ENCODE results near the gene CACNA1C.
A peak's percentile ranks its signal among the peaks of the same experiment; 100 is the strongest.

CACNA1C gene

DNA sequence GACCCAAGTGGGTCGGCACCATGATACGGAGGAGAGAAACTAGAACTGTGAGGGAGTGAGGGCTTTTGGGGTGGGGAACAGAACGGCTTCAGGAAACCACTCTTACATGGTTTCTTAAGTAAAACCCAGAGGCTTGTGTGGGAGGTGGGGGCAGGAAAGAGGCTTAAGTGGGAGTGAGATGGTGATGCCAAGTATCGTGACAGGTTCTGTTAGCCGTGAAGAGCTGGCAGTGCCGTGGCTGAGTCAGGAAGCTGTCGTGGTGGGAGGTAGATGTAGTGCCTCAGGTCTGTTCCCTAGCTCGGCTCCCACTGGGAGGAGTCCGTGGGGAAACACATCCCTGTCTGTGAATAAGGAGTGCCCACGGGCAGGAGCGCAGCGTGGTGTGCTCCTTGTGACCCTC, 556.2 kb downstream of the CACNA1C start:
- no peak for DNase-seq (ENCODE audit: low spot score)
- no peak for FAIRE-seq

DNA sequence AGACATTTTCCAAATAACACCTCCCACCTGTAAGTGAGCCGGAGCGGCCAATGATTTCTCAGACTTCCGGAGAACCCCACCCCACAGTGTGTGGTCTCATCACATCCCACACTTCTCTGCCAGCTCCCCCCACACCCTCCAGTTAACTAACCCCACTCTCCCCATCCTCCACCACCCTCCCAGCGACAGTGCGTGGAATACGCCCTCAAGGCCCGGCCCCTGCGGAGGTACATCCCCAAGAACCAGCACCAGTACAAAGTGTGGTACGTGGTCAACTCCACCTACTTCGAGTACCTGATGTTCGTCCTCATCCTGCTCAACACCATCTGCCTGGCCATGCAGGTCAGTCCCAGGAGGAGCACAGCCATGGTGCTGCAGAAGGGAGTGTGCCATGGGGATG, 557.6 kb downstream of the CACNA1C start:
- FAIRE-seq (no peak), DNase-seq (ENCODE audit: low spot score) (no peak)

DNA sequence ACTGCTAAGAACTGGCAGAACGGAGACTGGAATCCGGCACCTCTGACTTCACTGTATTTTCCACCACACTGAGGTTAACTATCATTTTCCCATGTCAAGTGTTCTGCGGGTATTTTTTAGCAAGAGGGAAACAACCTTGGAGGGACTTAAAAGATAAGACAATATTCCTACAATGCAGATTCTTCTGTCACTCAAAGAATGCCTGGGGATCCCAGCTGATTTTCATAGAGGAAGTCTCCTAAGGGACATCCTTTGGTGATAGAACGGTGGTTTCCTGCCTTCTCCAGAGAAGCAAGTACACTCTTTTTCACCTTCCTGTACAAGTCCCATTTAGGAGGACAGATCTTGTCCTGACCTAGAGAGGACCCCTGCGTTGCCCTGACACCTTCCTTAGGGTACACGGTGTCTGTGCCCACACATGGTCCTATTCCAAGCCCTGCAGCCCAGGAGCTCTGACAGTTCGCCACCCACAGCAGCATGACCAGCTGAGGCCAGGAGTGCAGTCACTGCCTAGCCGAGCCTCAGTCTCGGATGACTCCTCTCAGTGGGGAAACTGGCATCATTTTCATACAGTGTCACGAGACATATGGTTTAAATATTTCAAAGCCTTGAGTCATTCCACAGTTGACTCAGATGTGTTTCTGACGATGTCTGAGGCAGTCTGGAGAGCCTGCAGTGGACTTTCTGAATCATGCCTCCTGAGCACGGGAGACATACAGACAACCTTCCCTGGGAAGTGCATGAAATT, 560.7 kb downstream of the CACNA1C start:
- DNase-seq (ENCODE audit: low spot score) (peak; percentile 79), FAIRE-seq (peak; percentile 91)

DNA sequence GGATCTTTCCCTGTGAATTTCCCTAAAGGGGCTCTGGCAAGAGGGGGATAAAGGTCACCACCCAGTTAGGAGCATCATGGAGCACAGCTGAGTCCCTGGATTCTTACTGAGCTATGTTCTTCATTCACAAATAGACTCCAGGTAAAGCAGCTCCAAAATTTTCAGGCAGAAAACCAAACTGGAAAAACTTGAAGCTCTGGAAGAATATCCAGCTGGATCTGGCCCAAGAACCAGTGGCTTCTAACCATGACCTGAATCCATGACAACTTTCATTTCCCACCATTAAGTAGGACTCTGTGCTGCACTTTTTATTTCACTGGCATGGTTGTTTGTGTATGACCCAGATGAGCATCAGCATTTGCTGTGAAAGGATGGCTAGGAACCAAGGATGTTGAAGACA, 561.6 kb downstream of the CACNA1C start:
- DNase-seq (ENCODE audit: low spot score) (no peak), FAIRE-seq (no peak)

DNA sequence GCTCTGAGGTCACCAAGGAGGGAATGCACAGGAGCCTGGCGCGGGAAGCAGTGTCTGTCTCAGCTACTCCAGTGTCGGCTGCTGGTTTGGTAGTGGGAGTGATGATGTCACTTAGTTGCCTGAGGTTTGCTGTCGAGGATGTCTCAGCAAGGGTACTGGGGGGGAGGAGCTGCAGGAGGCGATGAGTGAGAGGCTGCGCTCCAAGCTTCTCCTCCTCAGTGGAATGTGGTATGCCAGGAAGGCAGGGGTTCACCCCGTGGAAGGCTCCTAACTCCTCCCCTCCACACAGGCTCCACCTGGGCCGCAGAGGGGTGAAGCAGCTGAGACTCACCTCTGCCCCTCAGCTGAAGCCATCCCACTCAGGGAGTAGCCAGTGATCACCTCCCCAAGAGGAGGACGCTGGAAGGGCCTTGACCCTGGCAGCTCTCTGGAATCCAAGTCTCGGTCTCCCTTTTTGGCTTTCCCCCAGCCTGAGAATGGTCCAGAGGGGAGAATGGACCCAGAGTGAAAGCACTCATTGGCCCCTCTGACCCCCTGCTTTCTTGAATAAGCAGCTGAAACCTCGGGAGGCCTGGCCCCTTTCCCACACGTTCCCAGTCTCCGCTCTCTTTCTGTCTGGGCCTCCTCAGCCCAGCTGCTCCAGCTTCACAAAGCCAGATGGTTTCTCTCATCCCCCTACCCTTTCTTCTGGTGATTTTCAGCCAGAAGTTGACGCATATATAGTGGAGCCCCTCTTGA, 563.0 kb downstream of the CACNA1C start:
- DNase-seq (ENCODE audit: low spot score) (no peak), FAIRE-seq (no peak)

DNA sequence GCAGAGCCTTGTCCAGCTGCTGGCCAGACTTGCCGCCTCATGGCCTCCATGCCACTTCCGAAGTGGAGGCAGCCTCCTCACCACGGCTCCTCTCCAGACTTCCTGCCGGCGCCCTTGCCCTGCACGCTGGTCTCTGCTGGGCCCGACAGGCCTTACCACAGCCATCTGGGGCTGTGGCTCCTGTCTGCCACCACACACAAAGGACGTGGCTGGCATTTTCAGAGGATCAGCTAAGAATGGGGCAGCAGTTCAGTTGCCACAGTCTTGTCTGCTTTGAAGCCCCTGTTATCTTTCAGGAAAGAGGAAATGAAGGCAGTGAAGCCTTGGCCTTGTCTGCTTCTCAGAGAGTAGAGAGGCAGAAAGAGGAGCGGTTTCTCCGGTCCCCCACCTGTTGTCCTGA, 564.0 kb downstream of the CACNA1C start:
- FAIRE-seq (no peak), DNase-seq (ENCODE audit: low spot score) (no peak)

DNA sequence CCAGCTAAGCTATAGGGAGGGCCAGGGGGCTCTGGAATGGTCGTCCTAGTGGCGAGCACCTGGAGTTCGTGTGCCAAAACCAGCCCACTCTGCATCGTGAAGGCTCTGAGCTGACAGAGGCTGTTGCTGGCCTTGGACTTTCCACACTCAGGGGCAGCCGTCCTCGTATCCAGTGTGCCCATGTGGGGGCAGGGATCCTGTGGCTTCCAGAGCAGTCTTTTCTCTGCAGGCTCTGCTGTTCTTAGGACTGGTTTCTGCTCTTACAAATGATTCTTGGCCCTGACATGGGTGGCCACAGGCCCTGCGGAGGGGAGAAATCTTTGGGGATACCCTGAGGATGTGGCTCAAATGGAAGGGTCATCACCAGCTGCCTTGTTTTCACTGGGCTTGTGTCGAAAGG, 564.6 kb downstream of the CACNA1C start:
- DNase-seq (ENCODE audit: low spot score) (no peak), FAIRE-seq (no peak)

DNA sequence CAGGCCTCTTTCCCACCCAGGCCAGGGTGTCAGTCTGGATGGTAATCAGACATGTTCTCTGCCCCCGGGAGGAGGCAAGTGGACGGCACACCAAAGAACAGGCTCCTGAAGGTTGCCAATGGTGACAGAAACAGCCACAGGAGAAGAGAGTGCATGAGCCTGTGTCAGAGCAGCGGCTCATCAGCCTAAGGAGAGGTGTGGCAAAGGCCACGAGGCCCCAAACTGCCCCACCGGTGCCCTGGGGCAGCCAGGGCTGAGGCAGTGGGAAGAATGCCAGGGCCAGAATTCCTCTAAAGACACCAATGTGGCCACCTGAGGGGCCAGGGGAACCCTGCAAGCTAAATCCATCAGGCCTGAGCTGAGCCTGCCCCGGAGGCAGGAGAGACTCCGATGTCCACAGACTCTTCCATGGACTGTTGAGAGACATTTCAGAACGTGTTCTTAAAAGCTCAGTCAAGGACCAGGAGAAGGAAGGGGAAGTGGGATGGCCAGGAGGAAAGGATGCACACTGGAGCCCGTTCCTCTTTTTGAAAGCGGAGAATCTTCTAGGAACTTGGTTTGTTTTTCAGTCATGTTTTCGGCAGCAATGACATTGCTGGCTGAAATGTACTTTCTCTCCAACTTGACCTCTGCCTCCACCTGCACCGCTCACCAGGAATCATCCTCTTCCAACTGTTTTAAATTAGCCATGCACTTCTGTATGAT, 565.7 kb downstream of the CACNA1C start:
- FAIRE-seq (no peak), DNase-seq (ENCODE audit: low spot score) (no peak)

DNA sequence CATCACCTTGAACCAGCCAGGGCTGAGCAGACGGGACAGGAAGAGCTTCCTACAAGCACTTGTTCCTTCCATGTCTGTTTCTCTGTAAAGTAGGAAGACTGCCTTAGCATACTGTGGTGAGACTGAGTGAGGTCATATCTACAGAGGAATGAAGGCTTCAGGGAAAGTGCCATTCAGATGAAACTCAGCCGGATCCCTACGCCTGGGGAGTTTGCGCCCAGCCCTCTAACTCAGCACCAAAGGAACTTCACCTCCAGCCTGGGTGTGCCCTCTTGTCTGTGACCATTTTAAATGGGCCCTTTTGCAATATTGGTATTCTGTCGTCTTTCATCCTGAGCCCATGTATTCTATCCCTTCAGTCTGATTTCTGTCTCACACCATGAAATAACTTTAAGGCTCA, 566.3 kb downstream of the CACNA1C start:
- FAIRE-seq, result no peak
- no peak for DNase-seq (ENCODE audit: low spot score)

DNA sequence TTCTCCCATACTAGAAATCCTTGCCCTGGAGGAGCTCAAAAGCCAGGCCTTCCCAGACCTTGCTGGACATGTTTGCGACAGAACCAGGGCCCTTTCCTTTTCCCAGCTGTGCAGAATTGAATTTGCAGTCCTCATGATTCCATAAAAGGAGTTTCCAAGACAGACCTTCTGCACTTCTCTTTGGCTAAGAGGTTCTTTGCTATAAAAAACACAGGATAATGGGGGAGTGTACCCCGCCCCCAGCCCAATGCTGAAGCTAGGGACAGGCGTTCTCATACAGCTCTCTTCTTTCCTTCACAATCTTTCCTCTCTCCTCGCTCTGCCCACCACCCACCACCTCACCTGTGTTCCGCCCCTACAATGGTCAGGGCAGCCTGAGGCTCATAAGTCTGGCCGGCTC, 569.7 kb downstream of the CACNA1C start:
- DNase-seq (ENCODE audit: low spot score) (no peak), FAIRE-seq (no peak)

DNA sequence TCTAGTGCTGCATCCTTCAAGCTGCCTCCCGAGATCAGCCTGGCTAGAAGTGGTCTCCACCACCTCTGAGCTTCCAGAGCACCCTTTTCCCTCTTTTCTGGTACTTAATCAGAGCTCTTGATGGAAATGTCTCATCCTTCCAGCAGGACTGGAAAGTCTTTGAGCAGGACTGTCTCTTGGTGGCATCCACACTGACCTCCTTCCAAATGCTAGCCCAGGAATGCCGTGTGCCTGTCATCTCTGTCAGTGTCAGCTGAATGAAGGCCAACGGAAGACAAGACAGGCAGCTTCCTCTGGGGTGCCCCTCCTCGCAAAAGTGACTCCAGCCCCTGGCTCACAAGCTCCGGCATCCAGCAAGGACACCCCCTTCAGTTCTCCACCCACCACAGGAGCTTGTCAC, 570.7 kb downstream of the CACNA1C start:
- DNase-seq (ENCODE audit: low spot score) (no peak), FAIRE-seq (no peak)

DNA sequence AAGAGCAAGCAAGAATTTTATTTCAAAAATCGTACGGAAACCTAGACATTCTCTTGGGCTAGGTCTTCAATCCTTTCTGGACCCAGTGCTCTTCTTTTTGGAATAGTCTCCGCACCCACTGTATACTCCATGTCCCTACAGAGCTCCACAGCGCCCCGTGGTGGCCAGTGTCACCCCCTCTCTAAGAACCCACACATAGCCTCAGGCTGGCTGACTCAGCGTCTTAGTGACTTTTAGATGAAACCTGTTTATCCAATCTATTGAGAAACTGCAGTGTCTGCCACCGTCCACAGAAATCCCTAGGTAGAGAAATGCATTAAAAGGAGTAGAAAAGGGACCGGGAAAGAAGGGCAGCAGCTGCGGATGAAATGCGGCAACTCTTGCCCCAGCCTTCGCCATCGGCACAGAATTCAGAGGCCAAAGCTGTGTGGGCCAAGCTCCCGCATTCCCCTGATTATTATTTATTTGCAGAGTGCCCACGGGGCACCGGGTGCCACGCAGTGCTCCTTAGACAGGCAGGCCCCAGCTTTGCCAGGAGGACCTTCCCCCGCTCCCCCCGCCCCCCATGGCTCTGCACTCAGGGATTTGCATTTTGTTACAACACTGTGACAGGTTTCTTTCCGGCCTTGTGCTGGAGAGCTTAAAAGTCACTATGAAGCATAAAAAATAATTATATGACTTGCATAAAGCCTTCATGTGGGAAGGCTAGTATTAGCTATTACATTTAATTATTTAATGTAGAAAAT, 571.9 kb downstream of the CACNA1C start:
- no peak for FAIRE-seq
- DNase-seq (ENCODE audit: low spot score), result no peak

DNA sequence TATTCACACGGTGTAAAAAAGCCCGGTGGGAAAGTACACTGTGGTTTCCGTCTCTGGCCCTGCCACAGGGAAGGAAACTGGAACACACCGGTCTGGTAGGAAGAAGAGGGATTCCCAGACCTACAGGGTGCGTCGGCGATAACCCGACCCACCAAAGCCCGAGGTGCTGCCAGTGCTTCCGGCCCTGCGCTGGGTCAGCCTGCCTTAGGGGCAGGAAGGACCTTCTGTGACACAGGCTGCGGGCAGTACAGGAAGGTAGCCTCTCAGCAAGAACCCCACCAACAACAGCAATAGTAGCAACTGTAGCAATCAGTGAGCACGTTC, 572.5 kb downstream of the CACNA1C start:
- DNase-seq (ENCODE audit: low spot score), result no peak
- no peak for FAIRE-seq

DNA sequence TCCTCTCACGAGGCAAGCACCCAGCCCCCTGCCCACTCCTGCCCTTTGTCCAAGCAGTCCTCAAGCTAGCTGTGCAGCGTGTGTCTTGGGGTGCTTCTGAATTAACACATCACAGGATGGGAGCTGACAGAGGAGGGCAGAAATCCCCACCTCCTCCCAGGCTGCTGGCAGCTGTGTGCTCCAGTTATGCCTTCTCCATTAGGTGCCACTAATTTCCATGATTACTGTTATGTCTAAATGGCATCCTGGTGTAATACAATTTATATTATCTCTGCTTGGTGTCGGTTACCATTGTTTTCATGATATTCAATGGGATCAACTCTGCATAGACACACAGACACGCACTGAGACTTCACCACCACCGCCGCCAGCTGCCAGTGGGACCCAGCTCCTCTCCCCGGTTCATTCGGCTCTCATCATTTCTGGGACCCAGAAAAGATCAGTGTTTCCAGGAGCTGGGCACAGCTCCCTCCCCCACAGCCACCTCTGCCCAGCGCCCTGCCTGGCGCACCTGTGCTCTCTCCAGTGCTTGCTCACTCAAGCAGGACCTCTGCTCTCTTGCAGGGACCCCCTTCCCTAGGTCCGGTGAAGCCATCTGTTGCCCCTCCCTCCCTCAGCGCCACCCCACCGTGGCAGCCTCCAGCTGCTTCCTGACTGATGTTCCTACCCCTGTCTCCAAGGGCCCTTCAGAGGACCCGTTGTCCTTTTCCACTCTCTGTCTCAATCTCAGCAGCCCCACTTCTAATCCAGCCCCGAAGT, 574.5 kb downstream of the CACNA1C start:
- FAIRE-seq (no peak), DNase-seq (ENCODE audit: low spot score) (no peak)

DNA sequence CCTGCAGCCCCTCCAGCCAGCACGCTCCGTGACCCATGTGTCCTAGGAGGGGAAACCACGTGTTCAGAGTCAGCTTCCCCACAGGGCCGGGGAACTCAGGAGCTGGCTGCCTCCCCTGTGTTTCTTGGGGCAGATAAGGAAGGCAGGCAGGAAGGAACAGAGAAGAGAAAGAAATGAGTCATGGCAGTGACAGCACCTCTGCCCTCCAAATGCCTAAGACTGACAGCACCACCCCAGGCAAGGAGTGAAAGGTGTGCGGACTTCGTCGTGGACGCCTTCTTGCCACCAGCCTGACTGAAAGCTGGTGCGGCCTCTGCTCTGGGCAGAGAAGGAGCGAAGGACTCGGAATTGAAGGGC, 575.0 kb downstream of the CACNA1C start:
- DNase-seq (ENCODE audit: low spot score) (no peak), FAIRE-seq (no peak)

DNA sequence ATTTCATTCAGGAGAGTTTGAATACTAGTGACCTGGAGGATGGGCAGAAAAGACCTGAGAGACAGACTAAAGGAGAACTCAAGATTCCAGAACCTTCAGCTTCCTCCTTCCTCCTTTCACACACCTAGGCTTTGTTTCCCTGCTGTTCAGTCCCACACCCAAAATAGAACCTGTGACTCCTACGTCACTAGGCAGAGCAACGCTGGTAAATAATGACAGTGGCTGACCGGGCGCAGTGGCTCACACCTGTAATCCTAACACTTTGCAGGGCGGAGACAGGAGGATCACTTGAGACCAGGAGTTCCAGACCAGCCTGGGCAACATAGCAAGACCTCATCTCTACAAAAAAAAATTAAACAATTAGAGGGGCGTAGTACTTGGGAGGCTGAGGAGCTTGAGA, 575.6 kb downstream of the CACNA1C start:
- FAIRE-seq (no peak), DNase-seq (ENCODE audit: low spot score) (no peak)

DNA sequence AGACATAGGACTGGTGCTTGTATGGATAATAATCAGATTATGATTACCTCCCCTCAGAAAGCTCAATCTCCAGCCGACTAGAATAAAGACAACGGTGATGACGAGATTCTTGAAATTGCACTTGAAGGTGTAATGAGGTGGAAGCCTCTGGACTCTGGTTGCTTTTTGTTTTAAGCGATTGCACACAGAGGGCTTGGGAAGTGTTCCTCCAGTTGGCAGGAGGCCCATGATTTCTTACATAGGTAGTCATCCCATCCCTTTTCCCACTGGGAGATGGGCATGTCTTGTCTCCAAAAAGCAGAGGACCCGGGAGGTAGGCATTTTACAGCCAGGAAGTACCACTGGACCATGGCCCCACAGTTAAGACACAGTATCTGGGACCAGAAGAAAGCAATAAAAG, 576.3 kb downstream of the CACNA1C start:
- DNase-seq (ENCODE audit: low spot score), result no peak
- FAIRE-seq, result no peak

DNA sequence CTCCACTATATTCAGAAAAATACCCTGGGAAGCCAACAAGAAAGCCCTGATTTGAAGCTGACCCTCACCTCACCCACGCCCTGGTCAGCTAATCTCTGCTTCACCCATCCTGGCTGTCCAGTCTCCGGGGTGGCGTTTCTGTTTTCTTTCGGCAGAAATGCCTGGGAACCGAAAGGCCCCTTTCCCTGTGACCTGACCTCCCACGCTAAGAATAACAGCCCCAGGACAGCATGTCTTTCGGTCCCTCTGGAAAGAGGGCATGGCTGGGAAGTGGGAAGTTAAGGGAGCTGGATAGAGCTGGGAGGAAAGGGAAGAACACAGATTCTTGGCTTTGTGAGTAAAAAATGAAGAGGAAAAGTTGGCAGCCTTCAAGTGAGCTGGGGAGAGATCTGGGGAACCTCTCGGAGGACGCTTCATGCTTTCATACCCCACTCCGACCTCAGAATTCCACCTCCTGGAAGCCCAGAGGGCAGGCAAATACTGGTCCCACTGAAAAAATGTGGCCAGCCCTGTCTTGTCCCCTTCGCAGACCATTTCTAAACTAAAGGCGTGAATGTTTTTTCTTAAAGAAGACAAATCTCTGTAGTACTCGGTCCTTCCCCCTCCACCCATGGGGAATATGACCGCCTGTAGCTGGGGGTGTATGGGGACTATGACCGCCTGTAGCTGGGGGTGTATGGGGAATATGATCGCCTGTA, 579.0 kb downstream of the CACNA1C start:
- FAIRE-seq (no peak), DNase-seq (ENCODE audit: low spot score) (no peak)

DNA sequence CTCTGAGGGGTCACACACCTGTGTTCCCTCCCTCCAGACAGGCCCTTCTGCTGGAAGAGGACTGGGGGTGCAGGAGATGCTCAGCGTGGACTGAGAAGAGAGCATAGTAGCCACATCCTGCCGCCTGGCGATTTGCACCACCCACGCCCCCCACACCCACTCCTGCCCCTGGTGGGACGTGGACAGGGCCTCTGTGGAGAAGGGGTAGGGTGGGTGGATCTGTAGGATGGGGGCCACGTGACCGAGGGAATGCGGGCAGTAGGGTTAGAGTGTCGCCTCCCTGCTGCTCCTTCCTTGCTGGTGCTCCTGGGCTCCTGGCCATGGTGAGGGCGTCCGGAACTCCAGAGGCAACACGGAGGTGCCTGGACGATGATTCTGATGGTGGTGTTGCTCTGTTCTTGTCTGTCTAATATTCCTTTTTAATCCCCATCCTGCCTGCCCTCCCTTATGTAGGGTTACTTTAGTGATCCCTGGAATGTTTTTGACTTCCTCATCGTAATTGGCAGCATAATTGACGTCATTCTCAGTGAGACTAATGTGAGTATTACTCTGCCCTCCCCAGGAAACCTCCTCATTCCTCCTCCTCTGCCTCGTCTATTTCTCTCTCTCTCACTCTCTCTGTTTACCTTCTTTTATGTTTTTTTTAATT, 580.5 kb downstream of the CACNA1C start:
- FAIRE-seq (no peak), DNase-seq (ENCODE audit: low spot score) (no peak)

DNA sequence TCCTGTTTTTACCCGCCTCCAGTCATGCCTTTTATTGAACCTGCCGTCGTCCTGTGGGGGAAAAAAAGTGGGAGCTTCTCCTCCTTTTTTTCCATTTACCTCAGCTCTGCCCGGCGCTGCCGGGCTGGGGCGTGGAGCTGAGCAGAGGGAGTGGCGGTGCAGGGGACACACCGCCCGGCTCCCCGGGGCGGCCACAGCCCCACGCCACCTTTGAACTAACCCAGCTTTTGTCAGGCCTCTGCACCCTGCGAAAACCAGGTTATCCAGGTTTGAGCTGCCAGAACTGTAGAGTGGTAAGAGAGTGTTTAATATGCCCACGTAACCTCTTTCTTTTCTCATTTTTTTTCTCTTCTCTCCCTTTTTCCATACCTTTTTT, 581.0 kb downstream of the CACNA1C start:
- no peak for FAIRE-seq
- no peak for DNase-seq (ENCODE audit: low spot score)
